Activated naive CD4-positive, alpha-beta T cell treated with Interleukin-2 at 50 U/mL for 16 hours (primary cell): ENCODE measurements around the gene CFAP92.
"Not testable (repeated sequence)": the region's sequence is repeated elsewhere in the genome, so short reads cannot be mapped to it uniquely, and the experiment has no call there.

Source experiments
- DNase-seq: peaks from one replicate; pipeline ENCODE4 v3.0.0-alpha.2; 2020

The CFAP92 gene

DNA sequence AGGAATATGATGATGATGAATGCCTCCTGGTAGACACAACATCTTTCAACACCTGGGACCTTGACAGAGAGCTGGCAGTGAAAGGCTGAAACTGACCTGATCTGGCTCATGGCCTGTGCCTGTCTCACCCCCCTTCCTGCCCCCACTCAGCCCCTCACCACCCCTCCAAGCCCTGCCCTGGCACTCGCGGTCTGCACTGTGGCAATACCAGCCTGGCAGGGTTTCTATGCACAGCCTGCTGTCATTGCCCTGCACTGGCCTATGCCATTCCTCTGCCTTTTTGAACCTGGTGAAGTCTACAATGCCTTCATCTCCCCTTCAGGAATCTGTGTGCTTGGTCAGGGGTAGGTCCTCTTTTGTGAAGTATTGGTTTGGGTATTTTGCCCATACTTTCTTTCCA, 58.0 kb downstream of the CFAP92 start:
- no peak for DNase-seq

DNA sequence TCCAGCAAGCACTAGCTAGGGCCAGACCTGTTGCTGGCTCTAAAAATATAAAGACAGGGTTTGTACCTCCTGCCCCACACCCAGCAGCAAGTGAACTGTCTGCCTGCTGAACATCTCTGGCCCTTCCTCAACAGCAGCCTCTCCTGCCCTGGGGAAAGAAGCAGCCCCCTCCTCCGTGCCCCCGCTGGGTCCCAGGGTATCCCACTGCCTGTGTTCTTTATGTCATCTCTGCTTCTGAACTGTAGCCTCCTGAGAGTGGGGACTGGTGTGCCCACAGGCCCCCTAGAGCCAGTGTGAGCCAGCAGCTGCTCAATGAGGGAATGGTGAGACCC, 60.0 kb downstream of the CFAP92 start:
- no peak for DNase-seq

DNA sequence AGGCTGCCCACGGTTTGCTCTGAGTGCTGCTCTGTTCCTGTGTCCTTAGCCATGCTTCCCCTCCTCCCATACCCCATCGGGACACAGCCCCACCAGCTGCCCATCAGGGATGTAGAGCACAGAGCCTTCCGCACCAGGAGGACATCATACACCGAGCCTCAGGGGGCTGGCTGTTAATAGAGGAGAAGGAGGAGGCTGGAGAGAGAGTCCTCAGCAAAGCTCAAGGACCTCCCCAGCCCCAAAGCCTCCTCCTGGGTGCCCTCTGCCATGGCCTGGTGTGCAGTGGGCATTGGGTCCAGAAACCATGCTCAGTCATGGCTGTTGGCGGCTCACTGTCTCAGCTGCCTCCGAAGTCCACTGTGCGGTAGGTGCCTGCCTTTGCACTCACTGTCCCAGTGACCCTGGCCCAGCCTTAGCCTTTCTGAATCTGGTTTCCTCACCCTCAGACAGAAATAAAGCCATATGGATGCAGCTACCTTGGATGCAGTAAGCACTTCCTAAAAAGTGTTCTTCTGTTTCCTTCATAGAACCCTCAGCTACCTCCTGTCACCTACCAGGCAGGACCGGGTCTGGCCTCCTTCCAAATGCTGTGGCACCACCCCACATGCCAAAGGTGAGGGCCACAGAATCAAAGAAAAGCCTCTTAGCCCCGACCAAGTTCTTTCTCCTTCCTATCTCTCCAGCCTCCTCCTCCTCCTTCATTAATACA, 60.5 kb downstream of the CFAP92 start:
- no peak for DNase-seq

- no peak for DNase-seq
Measured at GRCh38 chr3:128932516-128933212, 61.2 kb downstream of the CFAP92 start.

GRCh38 chr3:128931046-128931445, 62.8 kb downstream of the CFAP92 start:
- no peak for DNase-seq

DNA sequence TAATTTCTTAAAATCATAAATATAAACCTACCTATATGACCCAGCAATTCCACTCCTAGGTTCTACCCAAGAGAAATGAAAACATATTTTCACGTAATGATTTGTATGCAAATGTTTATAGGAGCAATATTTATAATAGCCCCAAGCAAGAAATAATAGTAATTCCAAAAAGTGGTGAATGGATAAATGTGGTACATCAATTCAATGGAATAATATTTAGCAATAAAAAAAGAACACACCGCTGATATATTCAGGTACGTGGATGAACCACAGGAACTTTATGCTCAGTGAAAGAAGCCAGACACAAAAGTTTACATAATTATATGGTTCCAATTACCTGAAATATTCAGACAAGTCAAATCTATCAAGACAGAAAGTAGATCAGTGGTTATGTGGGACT, 64.5 kb downstream of the CFAP92 start:
- DNase-seq = no peak

DNA sequence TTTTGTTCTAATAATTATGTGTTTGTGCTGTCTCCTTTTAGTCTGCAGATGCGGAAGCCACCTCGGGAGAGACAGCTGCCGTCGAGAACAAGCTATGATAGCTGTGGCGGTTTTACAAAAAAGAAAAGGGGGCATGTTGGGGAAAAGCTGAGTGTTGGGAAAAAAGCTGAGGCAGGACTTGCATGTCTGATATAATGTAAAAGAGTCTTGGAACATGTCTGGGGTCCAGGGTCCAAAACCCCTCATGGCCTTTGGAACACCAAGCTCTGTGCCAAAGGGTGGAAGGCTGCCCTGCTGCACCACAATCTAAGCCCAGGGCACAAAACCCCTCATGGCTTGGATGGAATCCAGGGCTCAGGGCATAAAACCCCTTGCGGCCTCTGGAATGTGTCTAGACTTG, 69.9 kb downstream of the CFAP92 start:
- DNase-seq = not testable (repeated sequence)

DNA sequence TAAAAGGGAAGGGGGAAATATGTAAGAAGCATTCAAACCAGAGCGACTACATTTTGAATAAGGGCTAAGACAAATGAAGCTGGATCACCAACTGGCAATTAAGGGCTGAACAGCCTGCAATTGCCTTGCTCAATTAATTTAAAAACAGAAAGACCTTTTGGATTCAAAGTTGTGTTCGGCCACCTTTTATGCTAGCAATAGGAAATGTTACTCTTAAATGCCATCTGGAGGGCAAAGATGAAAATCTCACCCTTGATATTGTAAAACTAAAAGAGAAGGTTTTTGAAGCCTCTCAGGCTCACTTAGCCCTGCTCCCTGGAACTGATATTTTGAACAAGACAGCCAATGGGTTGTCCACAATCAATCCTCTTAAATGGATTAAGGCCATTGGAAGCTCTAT, 70.3 kb downstream of the CFAP92 start:
- no peak for DNase-seq

GRCh38 chr3:128922804-128923459, 70.9 kb downstream of the CFAP92 start:
- peak; percentile 49 for DNase-seq

DNA sequence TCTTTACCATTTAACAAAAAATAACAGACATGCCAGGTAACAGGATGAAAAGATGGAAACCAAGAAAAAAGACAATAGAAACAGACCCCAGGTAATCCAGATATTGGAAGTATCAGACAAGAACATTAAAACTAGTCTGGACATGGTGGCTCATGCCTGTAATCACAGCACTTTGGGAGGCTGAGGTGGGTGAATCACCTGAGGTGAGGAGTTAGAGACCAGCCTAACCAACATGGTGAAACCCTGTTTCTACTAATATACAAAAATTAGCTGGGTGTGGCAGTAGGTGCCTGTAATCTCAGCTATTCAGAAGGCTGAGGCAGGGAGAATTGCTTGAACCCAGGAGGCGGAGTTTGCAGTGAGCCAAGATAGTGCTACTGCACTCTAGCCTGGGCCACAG, 73.9 kb downstream of the CFAP92 start:
- no peak for DNase-seq

GRCh38 chr3:128917291-128917690, 76.6 kb downstream of the CFAP92 start:
- no peak for DNase-seq

DNA sequence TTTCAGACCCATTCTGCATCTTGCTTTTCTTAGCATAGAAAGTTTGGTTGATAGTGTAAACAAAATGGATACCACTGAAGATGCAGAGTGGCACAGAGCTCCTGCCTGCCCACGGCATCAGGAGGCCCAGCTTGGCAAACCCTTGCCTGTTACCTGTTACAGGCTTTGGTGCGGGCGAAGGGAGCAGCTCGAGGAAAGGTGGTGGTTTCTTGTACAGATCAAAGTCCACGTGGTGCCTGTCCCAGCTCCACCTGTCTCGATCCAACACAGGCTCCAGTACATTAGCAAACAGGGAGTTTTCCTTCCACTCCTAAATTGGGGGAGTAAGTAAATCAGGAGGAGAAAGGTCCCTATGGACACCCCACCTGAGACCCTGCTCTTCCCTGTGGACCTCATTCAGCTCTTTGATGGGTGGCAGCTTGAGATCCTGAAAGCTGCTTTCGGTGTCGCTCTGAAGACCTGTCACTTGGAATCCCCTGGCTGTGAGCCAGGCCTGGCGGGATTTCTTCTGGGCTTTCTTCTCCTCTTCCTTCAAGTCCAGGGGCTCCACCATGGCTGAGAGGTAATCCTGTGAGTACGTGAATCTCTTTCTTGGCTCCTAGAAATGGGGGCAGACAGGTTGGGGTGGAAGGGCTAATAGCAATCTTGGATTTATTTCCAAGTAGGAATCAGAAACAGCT, 78.8 kb downstream of the CFAP92 start:
- no peak for DNase-seq

DNA sequence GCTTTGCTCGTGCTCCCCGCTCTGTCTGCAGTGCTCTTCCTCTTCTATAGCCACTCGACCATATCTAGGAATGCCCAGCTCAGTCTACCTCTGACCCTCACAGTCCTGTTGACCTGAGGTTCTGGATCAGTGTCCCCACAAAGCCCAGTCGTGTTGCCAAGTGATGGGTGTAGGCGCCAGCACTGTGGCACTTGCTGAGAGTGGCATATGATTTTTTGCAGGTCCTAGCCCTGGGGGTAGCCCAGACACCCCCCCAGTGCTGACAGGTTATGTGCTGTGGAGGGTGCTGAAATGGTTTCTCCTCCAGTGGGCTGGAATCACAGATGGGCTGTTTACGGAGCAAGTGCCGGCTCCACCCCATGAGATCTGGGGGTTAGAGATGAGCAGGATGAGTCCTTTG, 82.0 kb downstream of the CFAP92 start:
- DNase-seq = no peak

DNA sequence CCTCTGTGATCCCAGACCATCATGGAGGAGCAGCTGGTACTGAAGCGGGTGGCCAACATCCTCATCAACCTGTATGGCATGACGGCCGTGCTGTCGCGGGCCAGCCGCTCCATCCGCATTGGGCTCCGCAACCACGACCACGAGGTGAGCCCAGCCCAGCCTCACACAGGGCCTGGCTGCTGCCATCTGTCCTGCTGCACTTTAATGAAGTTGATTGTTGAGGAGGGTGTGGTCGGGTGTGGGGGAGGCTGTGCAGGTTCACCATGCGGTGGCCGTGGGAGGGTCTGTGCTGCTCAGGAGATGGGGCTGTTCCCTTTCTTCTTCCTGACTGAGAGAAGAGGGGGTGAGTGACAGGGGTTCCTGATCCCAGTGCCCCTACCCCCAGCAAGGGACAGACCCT, 83.9 kb downstream of the CFAP92 start:
- DNase-seq = no peak

- no peak for DNase-seq
Measured at GRCh38 chr3:128908951-128909350, 84.9 kb downstream of the CFAP92 start.

GRCh38 chr3:128907706-128908445, 86.0 kb downstream of the CFAP92 start:
- DNase-seq = no peak

DNA sequence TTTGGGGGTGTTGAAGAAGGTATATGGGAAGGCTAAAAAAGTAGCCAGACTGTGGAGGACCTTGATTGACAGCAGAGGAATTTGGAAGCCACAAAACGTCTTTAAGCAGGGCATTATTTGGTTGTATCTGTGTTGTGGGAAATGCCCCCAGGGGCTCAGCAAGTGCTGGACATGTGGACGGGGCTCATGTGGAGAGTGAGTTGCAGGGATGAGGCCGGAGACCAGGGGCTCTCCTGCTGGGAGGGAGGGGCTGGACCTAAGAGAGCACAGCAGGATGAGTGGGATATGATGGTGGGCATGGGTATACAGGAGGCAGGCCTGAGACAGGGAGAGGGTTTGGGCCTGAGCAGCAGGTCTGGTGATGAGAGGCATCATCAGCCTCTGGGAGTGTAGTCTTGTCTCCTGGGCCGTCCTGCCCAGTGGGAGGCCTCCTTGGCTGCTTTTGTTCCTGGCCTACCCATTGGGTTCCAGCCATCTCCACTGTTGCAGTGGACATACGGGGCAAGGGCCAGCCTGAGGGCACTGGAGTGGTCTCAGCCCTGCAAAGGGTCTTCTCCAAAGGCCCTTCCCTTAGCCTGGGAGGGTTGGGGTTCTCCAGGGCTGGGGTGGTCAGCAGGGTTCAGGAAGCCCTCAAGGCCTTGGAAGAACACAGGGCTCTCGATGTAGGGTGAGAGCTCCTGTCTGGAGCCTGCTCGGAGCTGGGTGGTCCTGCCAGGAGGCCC, 86.9 kb downstream of the CFAP92 start:
- DNase-seq = no peak

- DNase-seq = no peak
Measured at GRCh38 chr3:128906031-128906803, 87.7 kb downstream of the CFAP92 start.

GRCh38 chr3:128903501-128903900, 90.4 kb downstream of the CFAP92 start:
- DNase-seq = no peak

- no peak for DNase-seq
Measured at GRCh38 chr3:128902426-128902825, 91.5 kb downstream of the CFAP92 start.
